Measurements from ENCODE around the gene CFAP90.
A peak's percentile ranks its signal among the peaks of the same experiment; 100 is the strongest.

The CFAP90 gene

GRCh38 chr5:7805379-7805778 is 45.6 kb downstream of the CFAP90 start:
- TF ChIP-seq CTCF (IDR thresholded peaks at IDR 0.05; ENCODE audit: insufficient read depth, low read depth, low read length, missing control alignments): peak; percentile 35
- peak; percentile 36 for DNase-seq (ENCODE audit: low read depth)
- no peak overlapping the region for H3K4me3 ChIP-seq (ENCODE audit: low read depth, low read length)

- no peak for DNase-seq (ENCODE audit: low read depth)
These were observed 47.0 kb downstream of the CFAP90 start for GRCh38 chr5:7803937-7804336.

GRCh38 chr5:7802855-7803254 is 48.1 kb downstream of the CFAP90 start:
- no peak for DNase-seq (ENCODE audit: low read depth)
- no peak overlapping the region for H3K4me3 ChIP-seq (ENCODE audit: low read depth, low read length)
- TF ChIP-seq CTCF (IDR thresholded peaks at IDR 0.05; ENCODE audit: insufficient read depth, low read depth, low read length, missing control alignments): no peak

More at GRCh38 chr5:7803937-7804336, 47.0 kb downstream of the CFAP90 start:
- H3K4me3 ChIP-seq (ENCODE audit: low read depth, low read length): no peak overlapping the region
- no peak for TF ChIP-seq CTCF (IDR thresholded peaks at IDR 0.05; ENCODE audit: insufficient read depth, low read depth, low read length, missing control alignments)

GRCh38 chr5:7801891-7802614 is 48.9 kb downstream of the CFAP90 start:
- no peak for DNase-seq (ENCODE audit: low read depth)
- H3K4me3 ChIP-seq (ENCODE audit: low read depth, low read length): no peak overlapping the region
- TF ChIP-seq CTCF (IDR thresholded peaks at IDR 0.05; ENCODE audit: insufficient read depth, low read depth, low read length, missing control alignments): no peak

GRCh38 chr5:7795306-7795705 is 55.6 kb downstream of the CFAP90 start:
- H3K4me3 ChIP-seq (ENCODE audit: low read depth, low read length): no peak overlapping the region
- DNase-seq (ENCODE audit: low read depth): no peak
- TF ChIP-seq CTCF (IDR thresholded peaks at IDR 0.05; ENCODE audit: insufficient read depth, low read depth, low read length, missing control alignments): no peak

GRCh38 chr5:7794823-7795222 is 56.1 kb downstream of the CFAP90 start:
- TF ChIP-seq CTCF (IDR thresholded peaks at IDR 0.05; ENCODE audit: insufficient read depth, low read depth, low read length, missing control alignments): no peak
- H3K4me3 ChIP-seq (ENCODE audit: low read depth, low read length): no peak overlapping the region
- peak; percentile 77 for DNase-seq (ENCODE audit: low read depth)

GRCh38 chr5:7794311-7794710 is 56.6 kb downstream of the CFAP90 start:
- DNase-seq (ENCODE audit: low read depth): peak; percentile 87
- H3K4me3 ChIP-seq (ENCODE audit: low read depth, low read length): no peak overlapping the region
- no peak for TF ChIP-seq CTCF (IDR thresholded peaks at IDR 0.05; ENCODE audit: insufficient read depth, low read depth, low read length, missing control alignments)
